SU-DHL-6 (cell line): ENCODE data around the gene DPP3.

Source experiments
- CTCF ChIP-seq: fragments of 200-600 bp; sonication (generic); IDR thresholded peaks from one replicate; pipeline ENCODE4 v1.5.1; 2017; ENCODE audit warnings: antibody characterized with exemption, mild to moderate bottlenecking, low read length, moderate library complexity; ENCODE audit not compliant: insufficient read depth, poor library complexity, severe bottlenecking
- EZH2phosphoT487 ChIP-seq: fragments of 200-600 bp; sonication (generic), shearing (Covaris generic); conservative IDR thresholded peaks from 2 replicates; pipeline ENCODE4 v1.6.1; 2018; ENCODE audit warnings: mild to moderate bottlenecking, antibody characterized with exemption, low read length, moderate library complexity, mixed read lengths

GRCh38 chr11:66505276-66505816 lies 25.1 kb downstream of the DPP3 start:
- TF ChIP-seq CTCF (no peak), EZH2phosphoT487 (no peak)
